ENCODE data around the gene TRAF5. TPM values are rescaled to one million over a fixed set of nuclear protein-coding genes. Genes with fewer than 3 reads are reported as not detected.

TRAF5 gene
- total and polyA plus RNA-seq, 2 of the 4 experiments (the other 2 are of a cell fraction) = 10.0 to 14.7 TPM

DNA sequence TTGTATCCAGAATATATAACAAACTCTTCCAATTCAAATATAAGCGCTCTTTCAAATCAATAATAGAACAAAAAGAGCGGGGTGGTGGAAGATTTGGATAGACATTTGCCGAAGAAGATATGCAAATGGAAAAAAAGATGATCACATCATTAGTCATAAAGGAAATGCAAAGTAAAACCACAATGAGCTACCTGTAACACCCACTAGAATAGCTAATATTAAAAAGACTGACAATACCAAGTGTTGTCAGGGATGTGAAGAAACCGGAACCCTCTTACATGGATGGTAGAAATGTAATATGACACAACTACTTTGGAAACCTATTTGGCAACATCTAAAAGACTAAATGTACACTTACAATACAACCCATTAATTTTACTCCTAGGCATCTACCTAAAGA lies 5.7 kb upstream of the TRAF5 start:
- no peaks in the 10 kb centered on the region for H3K9me3 ChIP-seq (ENCODE audit: control insufficient read depth, insufficient read depth, low read length)
- H3K4me1 ChIP-seq (ENCODE audit: control insufficient read depth, insufficient read depth, low read length) = no peaks in the 10 kb centered on the region
- no peak overlapping the region for H4K5ac ChIP-seq (ENCODE audit: low read depth, low read length)
- peaks cover 1% of the 10 kb centered on the region; the same call in 1 of the 2 replicates for H3K36me3 ChIP-seq (ENCODE audit: control insufficient read depth, insufficient read depth, low read length)
- H3K18ac ChIP-seq (ENCODE audit: low read depth, low read length) = no peak overlapping the region
- H3K56ac ChIP-seq (ENCODE audit: extremely low read depth, insufficient read depth, low read length) = no peak overlapping the region
- no peak overlapping the region for H3K4me2 ChIP-seq (ENCODE audit: low read depth, low read length)
- ATAC-seq (ENCODE audit: low read depth) (no peak), DNase-seq (no peak)
- H4K8ac ChIP-seq (ENCODE audit: low read depth in 2 of 2, low read length in 2 of 2) = no peak overlapping the region
- dilution Hi-C loops (cut with HindIII; ENCODE audit: low sequenced_read_pairs, unreplicated experiment) (no loop called here), in situ Hi-C loops (cut with MboI; ENCODE audit: low sequenced_read_pairs) (loop anchor here (5.0 to 10.0 kb wide), 2 partner anchors 154 to 326 kb away; no protein-coding TSS in a partner anchor), intact Hi-C loops (cut with micrococcal nuclease) (loop anchor here (5.0 kb wide), 1 partner anchor 256 kb away; the partner anchor contains the start of gene SLC30A1)
- BruUV-seq (replicated peaks) = no TSS peak
- H2AK5ac ChIP-seq (ENCODE audit: low read depth, low read length) = no peak overlapping the region
- no peak overlapping the region for H2BK15ac ChIP-seq (ENCODE audit: low read depth, low read length)
- WGBS, 2 experiments (ENCODE audit: extremely low coverage in 2 of 2, insufficient read length in 1 of 2) = no CpG with 5 or more reads among the region's 4 CpGs
- H3K27ac ChIP-seq (ENCODE audit: insufficient read depth, low read length) = no peak overlapping the region
- H3K9me1 ChIP-seq (ENCODE audit: insufficient read depth, low read length) = no peaks in the 10 kb centered on the region
- H2AFZ ChIP-seq (replicated peaks; ENCODE audit: low read length, poor library complexity) = no peak overlapping the region
- H3K4ac ChIP-seq (ENCODE audit: low read depth, low read length) = no peak overlapping the region
- ChIA-PET POLR2A (ENCODE audit: unreplicated experiment) (no interaction called here), CTCF (no interaction called here)
- H2BK20ac ChIP-seq (ENCODE audit: low read depth, low read length) = no peak overlapping the region
- H2BK120ac ChIP-seq (ENCODE audit: low read depth, low read length) = no peak overlapping the region
- H3K79me1 ChIP-seq (ENCODE audit: low read depth in 1 of 2, low read length in 2 of 2) = no peaks in the 10 kb centered on the region
- no peak overlapping the region for H3K9ac ChIP-seq (ENCODE audit: low read depth, low read length)
- no peaks in the 10 kb centered on the region for H3K27me3 ChIP-seq (ENCODE audit: control insufficient read depth, insufficient read depth, low read length)
- H2AK9ac ChIP-seq (replicated peaks; ENCODE audit: low read depth, low read length, poor library complexity) = no peak overlapping the region
- no peak overlapping the region for H4K91ac ChIP-seq (ENCODE audit: insufficient read depth, low read depth, low read length)
- no peaks in the 10 kb centered on the region for H4K20me1 ChIP-seq (ENCODE audit: insufficient read depth, low read length)
- TF ChIP-seq RFX5 (IDR thresholded peaks at IDR 0.05; ENCODE audit: low read depth, low read length) (no peak), CTCF (conservative IDR thresholded peaks at IDR 0.05; ENCODE audit: low read depth, low read length) (no peak), USF2 (IDR thresholded peaks at IDR 0.05; ENCODE audit: low read depth, low read length) (no peak), SMC3 (IDR thresholded peaks at IDR 0.05; ENCODE audit: low read depth, low read length) (no peak), MXI1 (IDR thresholded peaks at IDR 0.05; ENCODE audit: borderline replicate concordance, low read depth, low read length) (no peak), FOS (IDR thresholded peaks at IDR 0.05; ENCODE audit: low read depth, low read length) (no peak), CEBPB (IDR thresholded peaks at IDR 0.05; ENCODE audit: low read depth, low read length) (no peak), POLR2A (IDR thresholded peaks at IDR 0.05; ENCODE audit: low read depth, low read length) (no peak), BHLHE40 (IDR thresholded peaks at IDR 0.05; ENCODE audit: low read depth, low read length) (no peak), RCOR1 (IDR thresholded peaks at IDR 0.05; ENCODE audit: insufficient replicate concordance, low read length) (no peak), CHD1 (IDR thresholded peaks at IDR 0.05; ENCODE audit: low read depth, low read length) (no peak), MAZ (IDR thresholded peaks at IDR 0.05; ENCODE audit: borderline replicate concordance, low read depth, low read length) (no peak)
- TF ChIP-seq, protein P1, sequence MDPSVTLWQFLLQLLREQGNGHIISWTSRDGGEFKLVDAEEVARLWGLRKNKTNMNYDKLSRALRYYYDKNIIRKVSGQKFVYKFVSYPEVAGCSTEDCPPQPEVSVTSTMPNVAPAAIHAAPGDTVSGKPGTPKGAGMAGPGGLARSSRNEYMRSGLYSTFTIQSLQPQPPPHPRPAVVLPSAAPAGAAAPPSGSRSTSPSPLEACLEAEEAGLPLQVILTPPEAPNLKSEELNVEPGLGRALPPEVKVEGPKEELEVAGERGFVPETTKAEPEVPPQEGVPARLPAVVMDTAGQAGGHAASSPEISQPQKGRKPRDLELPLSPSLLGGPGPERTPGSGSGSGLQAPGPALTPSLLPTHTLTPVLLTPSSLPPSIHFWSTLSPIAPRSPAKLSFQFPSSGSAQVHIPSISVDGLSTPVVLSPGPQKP (IDR thresholded peaks at IDR 0.05; ENCODE audit: borderline replicate concordance, low read depth, low read length) = no peak
- no peak overlapping the region for H2BK5ac ChIP-seq (ENCODE audit: low read depth, low read length, poor library complexity, severe bottlenecking)
- H3K23ac ChIP-seq (ENCODE audit: low read depth, low read length) = no peak overlapping the region
- H3K4me3 ChIP-seq (ENCODE audit: insufficient read depth, low read depth, low read length) = no peak overlapping the region
- H3K14ac ChIP-seq (replicated peaks; ENCODE audit: low read depth, low read length) = no peak overlapping the region
